Activated CD8-positive, alpha-beta memory T cell treated with anti-CD3 and anti-CD28 coated beads, Interleukin-2, amount 10 ng/mL, durations not matched to agents 7 days and 5 days (primary cell): ENCODE data around the gene FBXL22. TPM values are rescaled to one million over a fixed set of nuclear protein-coding genes. Genes with fewer than 3 reads are reported as not detected.

Experiments used
- ATAC-seq: fragments of 150-1000 bp; cut with Tn5 transposase; one replicate; pipeline ENCODE4 v1.10.0; 2021; ENCODE audit warnings: moderate library complexity
- CTCF ChIA-PET: fragments of 350-600 bp; sonication (Branson Sonifier 250); formaldehyde crosslinking; loops from one replicate; lab custom pipeline; 2021; ENCODE audit warnings: antibody characterized with exemption; lab: Charles Lee
- DNase-seq: peaks from one replicate; pipeline ENCODE4 v3.0.0-alpha.2; 2020
- H3K27ac Mint-ChIP-seq: one replicate; pipeline ENCODE4 v1.8.0; 2021; ENCODE audit warnings: mild to moderate bottlenecking, mixed read lengths
- H3K27me3 Mint-ChIP-seq: one replicate; pipeline ENCODE4 v1.8.0; 2021; ENCODE audit warnings: mixed read lengths
- H3K36me3 Mint-ChIP-seq: one replicate; pipeline ENCODE4 v1.8.0; 2021; ENCODE audit warnings: mild to moderate bottlenecking, mixed read lengths
- H3K4me1 Mint-ChIP-seq: one replicate; pipeline ENCODE4 v1.8.0; 2021; ENCODE audit warnings: mixed read lengths
- H3K4me3 Mint-ChIP-seq: one replicate; pipeline ENCODE4 v1.8.0; 2021; ENCODE audit warnings: mild to moderate bottlenecking, moderate library complexity, mixed read lengths
- H3K9me3 Mint-ChIP-seq: one replicate; pipeline ENCODE4 v1.8.0; 2022; ENCODE audit warnings: low read depth, mixed read lengths
- total RNA-seq, 2 experiments: library from RNA; stranded (reverse); gene quantifications; one replicate each; pipeline ENCODE4 v1.2.3, GENCODE V29; 2021

Gene FBXL22
- total RNA-seq, 2 experiments from 2014 or later = 0.56 to 0.85 TPM

DNA sequence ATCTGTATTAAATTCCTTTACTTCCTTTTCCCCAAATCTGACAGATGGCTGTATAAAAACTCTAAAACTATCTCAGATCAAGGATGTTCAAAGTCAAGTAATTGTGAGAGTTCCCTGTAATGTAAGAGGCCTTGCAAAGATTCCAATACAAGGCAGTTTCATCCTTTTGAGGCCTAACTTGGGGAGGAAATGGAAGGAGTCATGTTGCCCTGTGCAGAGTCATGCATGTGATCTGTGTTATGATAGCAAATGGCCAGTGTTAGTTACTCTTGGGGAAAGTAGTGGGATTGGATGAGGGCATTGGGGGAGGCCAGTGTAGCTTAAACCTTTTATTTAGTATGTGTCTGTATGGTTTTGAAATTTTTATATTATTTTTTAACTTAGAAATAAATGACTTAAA, 23.7 kb upstream of the FBXL22 start:
- no peak for DNase-seq
- CTCF ChIA-PET = no interaction called here
- Mint-ChIP-seq H3K27me3 (no peaks in the 10 kb centered on the region), H3K36me3 (peaks cover 38% of the 10 kb centered on the region), H3K4me3 (no peak overlapping the region), H3K27ac (no peak overlapping the region), H3K9me3 (no peaks in the 10 kb centered on the region), H3K4me1 (peaks cover 4% of the 10 kb centered on the region)
- ATAC-seq = no peak

DNA sequence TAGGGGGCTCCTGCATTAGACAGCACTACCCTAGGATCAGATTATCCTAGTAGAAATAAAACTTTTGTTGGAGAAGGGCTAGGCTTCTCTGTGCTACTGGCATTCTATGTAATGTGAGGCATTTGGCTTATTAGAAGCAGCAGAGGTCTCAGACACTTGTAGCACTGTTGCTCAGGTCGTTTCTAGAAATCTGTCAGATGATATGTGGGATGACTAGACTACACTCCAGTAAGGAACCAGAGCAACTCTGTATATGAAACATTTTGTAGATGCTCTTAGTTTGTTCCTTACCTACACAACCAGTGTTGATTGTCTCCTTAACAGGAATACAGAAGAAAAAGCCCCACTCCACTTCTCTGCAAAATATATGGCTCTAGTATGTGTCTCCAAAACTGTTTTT, 21.9 kb upstream of the FBXL22 start:
- H3K4me1 Mint-ChIP-seq = peaks cover 4% of the 10 kb centered on the region
- peak overlapping the region; percentile 35 for H3K27ac Mint-ChIP-seq
- peaks cover 36% of the 10 kb centered on the region for H3K36me3 Mint-ChIP-seq
- DNase-seq (no peak), ATAC-seq (peak; percentile 33)
- no peak overlapping the region for H3K4me3 Mint-ChIP-seq
- CTCF ChIA-PET = no interaction called here
- no peaks in the 10 kb centered on the region for H3K27me3 Mint-ChIP-seq
- no peaks in the 10 kb centered on the region for H3K9me3 Mint-ChIP-seq

DNA sequence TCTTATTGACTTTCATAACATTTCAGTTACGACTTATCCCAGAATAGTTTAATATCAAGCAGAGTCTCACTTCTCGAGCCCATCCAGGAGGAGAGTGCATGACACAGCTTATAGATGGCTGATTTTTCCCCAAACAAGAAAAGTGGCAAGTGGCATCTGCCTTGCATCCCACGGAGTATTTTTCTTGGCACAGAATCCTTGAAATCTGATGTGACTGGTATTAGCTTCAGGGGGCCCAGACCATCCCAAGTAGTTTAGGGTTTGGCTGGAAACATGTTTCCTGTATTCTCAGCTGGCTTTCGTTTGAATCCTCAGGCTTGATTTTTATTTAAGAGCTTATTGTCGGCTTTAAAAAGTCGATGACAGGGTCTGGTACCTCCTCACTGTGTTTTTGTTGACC, 20.7 kb upstream of the FBXL22 start:
- CTCF ChIA-PET = no interaction called here
- Mint-ChIP-seq H3K4me1 (peaks cover 4% of the 10 kb centered on the region), H3K27ac (no peak overlapping the region), H3K36me3 (peaks cover 33% of the 10 kb centered on the region), H3K27me3 (no peaks in the 10 kb centered on the region), H3K4me3 (no peak overlapping the region), H3K9me3 (no peaks in the 10 kb centered on the region)
- ATAC-seq (no peak), DNase-seq (no peak)

DNA sequence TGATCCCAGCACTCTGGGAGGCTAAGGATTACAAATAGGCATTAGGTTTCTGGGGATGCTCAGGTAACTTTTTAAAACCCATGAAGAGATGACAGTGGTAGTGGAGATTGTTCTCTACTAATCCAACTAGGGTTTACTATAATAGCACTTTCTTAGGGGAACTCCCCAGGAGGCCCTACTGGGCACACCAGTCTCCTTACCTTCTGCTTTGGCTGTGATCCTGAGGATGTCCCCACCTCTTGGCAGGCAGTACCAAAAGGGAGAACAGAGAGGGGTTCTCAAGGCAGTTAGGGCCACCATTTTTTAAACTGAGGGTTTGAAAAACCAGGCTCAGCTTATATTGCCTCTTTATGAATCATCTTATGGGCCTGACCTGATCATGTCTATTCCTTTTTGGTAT, 15.0 kb upstream of the FBXL22 start:
- Mint-ChIP-seq H3K36me3 (peaks cover 48% of the 10 kb centered on the region), H3K4me3 (no peak overlapping the region), H3K9me3 (peaks cover 2% of the 10 kb centered on the region), H3K27me3 (no peaks in the 10 kb centered on the region), H3K27ac (no peak overlapping the region), H3K4me1 (peaks cover 2% of the 10 kb centered on the region)
- no peak for DNase-seq
- no peak for ATAC-seq
- CTCF ChIA-PET = no interaction called here

DNA sequence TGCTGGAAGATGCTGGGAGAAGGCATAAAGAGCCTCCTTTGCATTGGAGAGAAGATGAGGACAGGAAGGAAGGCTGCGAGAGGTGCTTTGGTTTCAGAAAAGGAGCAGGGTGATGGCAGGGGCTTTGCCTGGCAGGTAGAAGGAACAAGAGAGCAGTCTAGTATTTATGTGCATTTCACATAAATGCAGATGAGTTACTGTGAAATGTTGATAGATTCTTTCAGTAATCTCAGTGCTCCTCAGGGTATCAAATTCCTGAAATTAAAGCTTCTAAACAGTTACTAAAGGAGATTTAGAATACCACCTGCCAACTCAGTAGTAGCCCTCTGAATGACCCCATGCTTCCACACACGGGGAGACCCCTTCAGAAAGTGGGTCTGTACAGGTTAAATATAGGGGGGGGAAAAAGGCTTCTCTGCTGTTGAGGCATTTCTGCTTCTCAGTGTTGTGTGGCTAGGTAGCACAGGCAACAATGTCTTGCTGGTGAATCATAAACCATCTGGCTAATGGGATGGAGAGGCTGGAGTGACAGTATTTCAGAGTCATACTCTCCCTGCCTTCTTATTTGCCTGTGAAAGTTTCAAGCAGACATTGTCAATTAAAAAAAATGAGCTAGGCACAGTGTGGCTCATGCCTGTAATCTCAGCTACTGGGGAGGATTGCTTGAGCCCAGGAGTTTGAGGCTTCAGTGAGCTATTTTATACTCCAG, 14.3 kb upstream of the FBXL22 start:
- no peak for DNase-seq
- peaks cover 48% of the 10 kb centered on the region for H3K36me3 Mint-ChIP-seq
- no peak overlapping the region for H3K4me3 Mint-ChIP-seq
- ATAC-seq = no peak
- CTCF ChIA-PET = no interaction called here
- H3K4me1 Mint-ChIP-seq = peaks cover 2% of the 10 kb centered on the region
- no peaks in the 10 kb centered on the region for H3K27me3 Mint-ChIP-seq
- H3K27ac Mint-ChIP-seq = peak overlapping the region; percentile 25
- peaks cover 2% of the 10 kb centered on the region for H3K9me3 Mint-ChIP-seq

DNA sequence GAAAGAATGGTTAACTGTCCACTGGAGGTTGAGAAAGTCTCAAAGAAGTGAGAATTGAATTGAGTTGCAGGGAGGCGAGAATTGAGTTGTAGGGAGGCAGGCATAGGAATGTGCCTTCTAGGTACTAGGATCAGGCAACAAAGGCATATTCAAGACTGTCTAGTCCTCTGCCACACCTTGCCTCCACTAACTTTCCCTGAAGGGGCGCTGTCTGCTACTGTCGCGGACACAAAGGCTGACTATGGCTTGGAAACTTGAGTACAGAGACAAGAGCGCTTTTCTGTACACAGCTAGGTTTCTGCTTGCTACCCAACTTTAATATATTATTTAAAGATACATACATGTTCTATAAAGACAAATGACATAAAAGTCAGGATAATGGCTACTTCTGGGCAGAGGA, 10.4 kb upstream of the FBXL22 start:
- DNase-seq (no peak), ATAC-seq (no peak)
- H3K27me3 Mint-ChIP-seq = no peaks in the 10 kb centered on the region
- H3K9me3 Mint-ChIP-seq = peaks cover 2% of the 10 kb centered on the region
- H3K27ac Mint-ChIP-seq = no peak overlapping the region
- H3K4me1 Mint-ChIP-seq = peaks cover 12% of the 10 kb centered on the region
- CTCF ChIA-PET = no interaction called here
- H3K4me3 Mint-ChIP-seq = no peak overlapping the region
- H3K36me3 Mint-ChIP-seq = peaks cover 73% of the 10 kb centered on the region

DNA sequence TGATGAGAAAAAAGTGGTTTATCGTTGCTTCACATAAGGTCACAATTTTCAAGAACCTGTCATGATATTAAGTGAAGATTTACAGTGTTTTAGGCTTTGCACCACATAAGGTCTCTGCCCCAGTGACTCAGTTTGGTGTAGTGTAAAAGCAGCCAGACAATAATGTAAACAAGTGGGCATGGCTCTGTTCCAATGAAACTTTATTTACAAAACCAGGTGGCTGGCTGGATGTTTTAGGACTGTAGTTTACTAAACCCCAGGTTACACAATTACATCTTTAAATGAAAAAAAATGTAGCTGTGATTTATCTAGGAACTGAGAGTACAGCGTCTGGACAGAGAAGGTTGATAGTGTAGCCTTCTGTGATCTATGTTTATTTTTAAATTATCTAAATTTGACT, 9.7 kb upstream of the FBXL22 start:
- Mint-ChIP-seq H3K4me1 (peaks cover 14% of the 10 kb centered on the region), H3K36me3 (peaks cover 70% of the 10 kb centered on the region), H3K4me3 (no peak overlapping the region), H3K9me3 (peaks cover 2% of the 10 kb centered on the region), H3K27ac (no peak overlapping the region), H3K27me3 (no peaks in the 10 kb centered on the region)
- CTCF ChIA-PET = interaction anchor here (1.2 kb wide), 1 partner anchor 11 kb away, joined by 4 read pairs; no protein-coding TSS in a partner anchor
- DNase-seq (no peak), ATAC-seq (no peak)

DNA sequence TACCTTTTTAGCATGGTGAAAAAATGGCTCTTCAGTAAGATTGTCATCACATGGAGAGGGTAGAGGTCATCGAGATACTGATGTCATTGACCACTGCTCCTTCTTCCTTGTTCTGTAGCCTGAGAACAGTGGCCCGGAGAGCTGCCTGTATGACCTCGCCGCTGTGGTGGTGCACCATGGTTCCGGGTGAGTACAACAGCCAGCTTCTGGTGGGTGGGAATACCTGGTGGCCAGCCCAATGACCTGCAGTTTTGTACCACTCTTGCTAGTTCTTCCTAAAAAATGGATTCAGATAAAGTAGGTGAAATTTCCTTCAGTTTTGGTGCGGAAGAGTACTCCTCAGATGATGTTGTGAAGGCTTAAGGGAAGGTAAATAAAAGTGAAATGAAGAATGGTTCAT, 8.4 kb upstream of the FBXL22 start:
- no peak overlapping the region for H3K4me3 Mint-ChIP-seq
- peak overlapping the region; percentile 6 for H3K27ac Mint-ChIP-seq
- peaks cover 26% of the 10 kb centered on the region for H3K4me1 Mint-ChIP-seq
- CTCF ChIA-PET = interaction anchor here (0.7 to 0.9 kb wide), 3 partner anchors 11 to 21 kb away, joined by 3 read pairs; no protein-coding TSS in a partner anchor
- H3K9me3 Mint-ChIP-seq = peaks cover under 1% of the 10 kb centered on the region
- ATAC-seq = no peak
- H3K36me3 Mint-ChIP-seq = peaks cover 74% of the 10 kb centered on the region
- no peaks in the 10 kb centered on the region for H3K27me3 Mint-ChIP-seq
- no peak for DNase-seq

DNA sequence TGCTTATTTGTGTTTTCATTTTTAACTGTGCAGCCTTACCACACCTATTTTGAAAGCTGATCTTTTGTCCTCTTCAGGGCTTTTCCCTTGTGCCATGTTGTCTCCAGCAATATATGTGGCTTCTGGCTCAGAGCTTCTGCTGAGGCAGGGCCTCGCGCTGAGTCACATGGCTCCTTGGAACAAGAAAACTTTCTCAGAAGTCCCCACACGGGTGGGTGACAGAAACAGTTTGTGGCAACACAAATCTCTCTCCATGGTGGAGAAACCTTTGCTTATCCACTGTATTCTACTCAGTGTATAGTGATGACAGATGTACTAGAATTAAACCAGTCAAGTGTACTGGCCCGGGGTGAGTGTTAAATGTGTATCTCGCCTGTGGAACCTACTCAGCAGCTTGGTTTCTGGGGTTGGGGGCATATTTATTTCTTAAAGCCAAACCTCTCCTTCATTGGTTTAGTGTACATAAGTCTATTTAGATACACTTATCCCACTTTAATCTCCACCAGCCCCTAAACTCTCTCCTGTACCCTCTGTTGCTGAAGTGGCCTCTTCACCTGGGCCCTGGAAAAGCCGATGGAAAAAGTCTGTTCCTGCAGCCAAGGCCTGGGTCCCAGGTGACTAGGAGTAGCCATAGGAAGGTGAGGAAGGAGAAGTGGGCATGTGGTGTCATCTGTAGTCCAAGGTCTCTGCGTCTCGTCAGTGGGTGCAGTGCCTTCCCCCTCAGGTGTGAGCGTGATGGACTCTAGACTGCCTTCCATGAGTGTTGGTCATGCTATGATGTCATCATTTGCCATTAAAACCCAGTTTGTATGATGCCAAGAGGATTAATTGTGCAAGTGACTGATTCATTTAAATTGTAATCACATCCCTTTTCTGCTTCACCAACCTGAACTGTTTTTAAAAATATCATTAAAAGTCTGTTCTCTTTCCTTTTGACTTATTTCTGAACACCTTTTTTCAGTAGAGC, 3.2 kb upstream of the FBXL22 start:
- peak; percentile 35 for ATAC-seq
- H3K4me3 Mint-ChIP-seq = no peak overlapping the region
- H3K4me1 Mint-ChIP-seq = peaks cover 53% of the 10 kb centered on the region
- no peaks in the 10 kb centered on the region for H3K9me3 Mint-ChIP-seq
- CTCF ChIA-PET = interaction anchor here (1.4 to 3.5 kb wide), 2 partner anchors 127 kb away, joined by 5 to 16 read pairs; no protein-coding TSS in a partner anchor
- no peaks in the 10 kb centered on the region for H3K27me3 Mint-ChIP-seq
- H3K36me3 Mint-ChIP-seq = peaks cover 39% of the 10 kb centered on the region
- DNase-seq = peak; percentile 56
- no peak overlapping the region for H3K27ac Mint-ChIP-seq

DNA sequence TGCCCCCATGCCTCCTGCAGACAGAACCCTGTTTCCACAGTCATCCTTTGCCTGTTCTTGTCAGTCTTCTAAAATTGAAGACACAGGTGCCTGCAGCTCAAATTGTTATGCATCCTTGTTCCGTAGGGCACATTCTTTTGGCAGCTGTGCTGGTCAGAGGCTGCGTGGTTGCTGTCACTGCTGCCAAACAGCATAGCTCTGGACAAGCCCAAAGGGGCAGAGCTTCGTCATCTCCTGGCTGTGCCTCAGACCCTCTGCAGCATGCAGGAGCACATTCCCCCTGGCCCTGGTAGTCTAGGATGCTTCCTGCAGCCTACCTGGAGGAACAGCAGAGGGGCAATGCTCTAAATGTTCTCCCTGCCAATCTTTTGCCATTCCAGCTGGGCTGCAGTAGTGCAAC, 2.1 kb upstream of the FBXL22 start:
- ATAC-seq = no peak
- Mint-ChIP-seq H3K27ac (no peak overlapping the region), H3K36me3 (peaks cover 29% of the 10 kb centered on the region)

DNA sequence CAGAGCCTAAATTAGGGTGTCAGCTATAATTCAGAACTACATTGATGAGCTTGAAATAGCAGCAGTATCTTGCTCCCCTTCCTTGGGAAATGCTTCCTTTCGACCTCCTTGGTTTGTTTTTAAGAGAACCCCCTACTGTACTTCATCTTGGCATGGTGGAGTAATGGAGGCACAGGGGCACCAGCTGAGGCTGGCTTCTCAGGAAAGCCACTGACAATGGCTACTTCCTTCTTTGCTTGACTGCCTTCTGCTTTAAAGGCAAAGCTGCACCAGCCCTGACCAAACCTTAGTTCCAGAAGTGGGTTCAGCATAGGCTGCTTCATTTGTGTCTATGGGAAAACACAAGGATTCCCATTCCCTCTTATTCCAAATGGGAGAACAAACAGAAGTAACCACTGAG, 1.5 kb upstream of the FBXL22 start:
- CTCF ChIA-PET = interaction anchor here (1.2 to 3.5 kb wide), 6 partner anchors 9 to 129 kb away, joined by 4 to 16 read pairs (median 6); no protein-coding TSS in a partner anchor

More for the DNA sequence above, 2.1 kb upstream of the FBXL22 start:
- Mint-ChIP-seq H3K9me3 (no peaks in the 10 kb centered on the region), H3K27me3 (no peaks in the 10 kb centered on the region), H3K4me1 (peaks cover 58% of the 10 kb centered on the region), H3K4me3 (no peak overlapping the region)
- DNase-seq = no peak
- CTCF ChIA-PET = interaction anchor here (0.8 to 3.5 kb wide), 5 partner anchors 9 to 128 kb away, joined by 3 to 16 read pairs (median 6); no protein-coding TSS in a partner anchor

DNA sequence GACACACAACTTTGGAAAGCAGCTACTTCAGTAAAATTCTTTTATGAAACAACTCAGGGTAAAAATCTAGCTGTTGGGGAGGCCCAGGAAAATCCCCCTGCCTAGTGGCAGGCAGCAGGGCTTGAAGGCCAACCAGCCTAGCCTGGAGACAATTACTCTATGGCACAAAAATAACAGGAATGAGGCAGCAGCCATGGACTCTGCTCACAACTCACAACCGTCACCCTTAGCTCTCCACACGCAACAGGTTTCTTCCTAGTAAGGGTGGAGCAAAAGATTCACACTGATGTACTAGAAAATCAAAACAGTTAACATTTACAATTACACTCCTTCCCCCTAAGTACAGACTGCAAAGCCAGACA, 530 bp upstream of the FBXL22 start:
- DNase-seq (no peak), ATAC-seq (no peak)
- Mint-ChIP-seq H3K27ac (peak overlapping the region; percentile 27), H3K9me3 (no peaks in the 10 kb centered on the region), H3K27me3 (no peaks in the 10 kb centered on the region), H3K4me3 (no peak overlapping the region), H3K4me1 (peaks cover 53% of the 10 kb centered on the region), H3K36me3 (peaks cover 15% of the 10 kb centered on the region)
- CTCF ChIA-PET = interaction anchor here (1.2 to 3.5 kb wide), 5 partner anchors 8 to 130 kb away, joined by 4 to 16 read pairs (median 6); no protein-coding TSS in a partner anchor

More for the DNA sequence above, 1.5 kb upstream of the FBXL22 start:
- H3K9me3 Mint-ChIP-seq = no peaks in the 10 kb centered on the region
- DNase-seq (no peak), ATAC-seq (no peak)
- no peaks in the 10 kb centered on the region for H3K27me3 Mint-ChIP-seq
- H3K4me3 Mint-ChIP-seq = no peak overlapping the region
- peak overlapping the region; percentile 9 for H3K27ac Mint-ChIP-seq
- H3K36me3 Mint-ChIP-seq = peaks cover 24% of the 10 kb centered on the region
- peaks cover 57% of the 10 kb centered on the region for H3K4me1 Mint-ChIP-seq

DNA sequence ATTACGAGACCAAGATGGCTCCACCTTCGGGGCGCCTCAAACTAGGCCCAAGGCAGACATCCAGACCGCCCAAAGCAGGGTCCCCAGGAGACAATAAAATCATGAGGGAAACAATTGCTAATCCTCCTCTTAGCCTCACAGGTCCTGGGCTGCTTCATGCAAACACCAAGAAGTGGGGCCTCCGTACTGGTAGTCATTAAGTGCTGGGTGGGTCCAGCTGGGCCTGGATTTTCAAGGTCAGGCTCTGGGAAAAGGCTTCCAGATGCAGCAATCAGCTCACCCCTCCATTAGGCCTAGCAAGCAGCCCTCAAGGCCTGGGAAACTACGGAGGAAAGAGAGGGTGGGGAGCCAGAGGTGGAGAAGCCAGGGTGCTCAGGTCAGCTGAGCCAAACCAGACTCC, 634 bp downstream of the FBXL22 start:
- peaks cover 54% of the 10 kb centered on the region for H3K4me1 Mint-ChIP-seq
- no peak for ATAC-seq
- H3K4me3 Mint-ChIP-seq = no peak overlapping the region
- no peak for DNase-seq
- CTCF ChIA-PET = interaction anchor here (0.8 to 4.7 kb wide), 9 partner anchors 10 to 470 kb away, joined by 4 to 65 read pairs (median 13); no protein-coding TSS in a partner anchor
- no peak overlapping the region for H3K27ac Mint-ChIP-seq
- H3K36me3 Mint-ChIP-seq = peaks cover 14% of the 10 kb centered on the region
- H3K9me3 Mint-ChIP-seq = no peaks in the 10 kb centered on the region
- peaks cover 3% of the 10 kb centered on the region for H3K27me3 Mint-ChIP-seq
